Activated gamma-delta T cell (primary cell): ENCODE data around the gene NUMA1.

ENCODE experiments used
- DNase-seq: peaks from one replicate; lab custom pipeline; 2025; lab: John Stamatoyannopoulos, UW

NUMA1 gene

DNA sequence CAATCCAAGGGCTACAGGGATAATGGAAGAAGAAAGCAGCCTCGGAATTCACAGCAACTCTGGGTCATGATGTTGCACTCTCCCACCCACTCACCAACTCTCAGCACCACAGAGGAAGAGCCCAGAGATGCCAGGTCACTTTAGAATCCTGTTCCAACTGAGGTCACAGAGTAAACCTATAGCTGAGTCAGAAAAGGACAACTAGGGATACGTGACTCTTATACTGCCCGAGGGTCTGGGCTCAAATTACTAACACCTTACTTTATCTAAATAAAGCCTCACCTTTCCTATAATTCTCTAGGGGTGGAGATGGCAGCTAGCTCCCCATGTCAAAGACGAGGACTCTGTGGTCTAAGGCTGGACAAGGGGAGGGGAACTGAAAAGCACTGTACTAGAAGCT lies 57.0 kb downstream of the NUMA1 start:
- no peak for DNase-seq

DNA sequence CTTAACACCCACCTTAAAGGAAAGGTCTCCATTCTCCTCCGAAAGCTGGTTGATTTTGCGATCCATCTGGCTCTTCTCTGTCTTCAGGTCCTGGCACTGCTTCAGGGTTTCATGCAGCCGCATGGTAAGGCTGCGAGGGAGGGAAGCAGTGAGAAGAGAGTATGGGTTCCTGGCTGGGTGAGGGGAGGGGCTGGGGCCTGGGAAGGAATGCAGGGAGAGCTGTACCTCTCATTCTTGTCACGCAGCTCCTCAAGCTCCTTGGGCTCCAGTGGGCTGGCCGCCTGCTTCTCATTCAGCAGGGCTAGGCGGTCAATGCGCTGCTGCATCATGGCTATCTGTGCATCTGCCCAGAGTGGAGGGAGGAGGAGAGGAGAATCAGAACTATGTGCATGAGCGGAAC lies 62.2 kb downstream of the NUMA1 start:
- no peak for DNase-seq

DNA sequence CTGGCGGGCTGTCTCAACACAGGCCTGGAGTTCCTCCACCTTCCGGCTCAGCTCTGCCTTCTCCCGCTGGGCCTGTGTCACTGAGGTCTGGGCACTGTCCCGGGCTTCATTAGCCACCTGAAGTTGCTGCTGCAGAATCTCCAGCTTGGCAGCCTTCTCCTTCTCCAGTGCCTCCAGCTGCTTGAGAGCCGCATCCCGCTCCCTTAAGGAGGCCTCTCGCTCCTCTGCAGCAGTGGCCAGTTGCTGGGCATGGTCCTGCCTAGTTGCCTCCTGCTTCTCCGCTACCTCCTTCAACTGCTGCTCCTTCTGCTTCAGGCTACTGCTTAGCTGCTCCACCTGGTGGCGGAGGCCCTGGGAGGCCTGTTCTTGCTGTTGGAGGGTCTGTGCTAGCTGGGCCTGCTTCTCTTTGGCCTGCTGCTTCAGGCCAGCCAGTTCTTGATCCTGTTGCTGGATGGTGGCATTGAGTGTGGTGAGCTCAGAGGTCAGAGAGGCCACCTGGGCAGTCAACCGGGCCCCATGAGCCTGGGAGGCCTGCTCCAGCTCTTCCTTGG lies 64.8 kb downstream of the NUMA1 start:
- no peak for DNase-seq

DNA sequence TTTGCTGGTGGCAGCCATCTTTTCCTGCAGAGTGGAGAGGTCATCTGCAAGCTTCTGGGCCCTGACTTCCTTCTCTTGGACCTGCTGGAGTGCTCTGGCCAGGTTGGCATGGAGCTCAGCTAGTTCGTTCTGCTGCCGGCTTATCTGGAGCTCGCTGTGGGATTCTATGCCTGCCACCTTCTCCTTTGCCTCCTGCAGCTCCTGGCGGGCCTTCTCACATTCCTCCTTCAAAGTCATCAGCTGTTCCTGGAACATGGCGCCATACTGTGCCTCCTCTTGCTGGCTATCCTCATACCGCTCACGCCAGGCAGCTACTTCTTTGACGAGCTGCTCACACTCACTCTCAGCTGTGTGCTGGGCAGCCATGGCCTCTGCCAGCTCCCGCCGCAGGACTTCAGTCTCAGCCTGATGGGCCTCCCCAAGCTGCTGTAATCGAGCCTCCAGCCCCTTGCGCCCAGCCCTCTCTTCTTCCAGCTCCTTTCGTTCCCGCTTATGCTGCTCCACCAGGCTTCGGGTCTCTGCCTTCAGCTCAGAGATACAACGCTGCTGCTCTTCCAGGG lies 65.5 kb downstream of the NUMA1 start:
- DNase-seq: no peak

DNA sequence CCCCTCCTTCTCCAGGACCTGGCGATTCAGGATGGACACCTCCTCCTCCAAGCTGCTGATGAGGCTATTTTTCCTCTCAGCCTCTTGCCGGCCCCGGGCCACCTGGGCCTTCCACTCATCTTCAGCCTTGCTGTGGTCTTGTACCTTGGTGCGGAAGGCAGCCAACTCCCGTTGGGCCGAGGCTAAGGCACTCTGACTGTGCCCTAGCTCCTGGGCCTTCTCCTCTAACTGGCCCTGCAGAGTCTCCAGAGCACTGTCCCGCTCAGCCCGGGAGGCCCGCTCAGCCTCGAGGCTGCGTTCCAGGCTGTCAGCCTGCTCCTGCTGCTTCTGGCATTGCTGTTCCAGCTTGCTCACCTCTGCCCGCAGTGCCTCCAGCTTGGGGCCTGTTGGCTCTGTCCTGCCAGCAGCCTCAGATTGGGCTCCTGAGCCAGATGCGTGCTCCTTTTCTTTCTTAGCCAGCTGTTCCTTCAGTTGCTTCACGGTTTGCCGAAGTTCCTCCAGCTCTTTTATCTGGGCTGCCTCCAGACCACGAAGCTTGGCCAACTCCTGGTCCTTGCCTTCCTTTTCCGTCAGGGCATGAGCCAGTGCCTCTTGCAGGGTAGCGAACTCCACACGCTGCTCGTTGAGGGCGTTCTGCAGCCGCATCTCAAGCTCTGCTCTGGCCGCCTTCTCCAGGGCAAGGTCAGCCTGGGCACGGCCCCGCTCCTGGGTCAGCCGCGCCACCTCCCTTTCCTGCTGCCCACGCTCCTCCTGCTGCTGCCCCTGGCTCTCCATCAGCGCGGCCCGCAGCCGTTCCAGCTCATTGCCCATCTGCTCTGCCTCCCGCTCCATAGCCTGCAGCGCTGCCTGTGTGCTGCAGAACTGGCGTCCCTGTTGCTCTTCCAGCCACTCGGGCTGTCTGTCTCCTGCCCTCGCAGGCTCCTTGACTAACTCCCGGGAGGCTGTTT lies 66.3 kb downstream of the NUMA1 start:
- DNase-seq: no peak

DNA sequence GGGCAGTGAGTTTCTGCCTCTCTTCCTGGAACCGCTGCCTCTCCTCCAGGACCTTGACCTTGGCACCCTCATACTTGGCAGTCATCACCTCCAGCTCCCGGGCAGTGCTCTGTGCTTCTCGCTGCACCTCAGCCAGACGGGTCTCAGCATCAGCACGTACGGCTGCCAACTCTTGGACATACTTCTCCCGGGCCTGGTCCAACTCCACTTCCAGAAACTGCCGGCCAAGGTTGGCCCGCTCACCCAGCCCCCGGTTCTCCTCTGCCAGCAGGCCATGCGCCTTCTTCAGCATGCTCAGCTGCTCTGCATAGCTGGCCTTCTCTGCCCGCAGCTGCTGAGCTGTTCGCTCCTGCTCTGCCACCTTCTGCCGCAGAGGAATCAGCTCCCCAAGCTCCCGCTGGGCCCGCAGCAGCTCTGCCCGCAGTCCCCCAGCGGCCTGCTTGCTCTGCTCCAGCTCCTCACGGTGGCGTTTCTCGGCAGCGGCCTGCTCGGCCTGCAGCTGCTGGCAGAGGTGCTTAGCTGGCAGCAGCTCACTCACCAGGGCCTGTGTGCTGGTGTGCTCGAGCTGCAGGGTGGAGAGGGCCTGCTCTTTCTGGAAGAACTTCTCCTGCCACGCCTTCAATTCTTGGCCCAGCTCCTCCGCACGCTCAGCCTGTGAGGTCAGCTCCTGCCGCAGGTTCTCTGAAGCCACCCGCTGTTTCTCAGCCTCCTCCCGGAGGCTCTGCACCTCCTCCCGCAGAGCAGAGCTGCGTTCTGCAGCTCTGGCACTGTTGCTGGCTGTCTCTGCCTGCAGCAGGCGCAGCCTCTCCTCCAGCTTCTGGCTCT lies 67.2 kb downstream of the NUMA1 start:
- DNase-seq: no peak

DNA sequence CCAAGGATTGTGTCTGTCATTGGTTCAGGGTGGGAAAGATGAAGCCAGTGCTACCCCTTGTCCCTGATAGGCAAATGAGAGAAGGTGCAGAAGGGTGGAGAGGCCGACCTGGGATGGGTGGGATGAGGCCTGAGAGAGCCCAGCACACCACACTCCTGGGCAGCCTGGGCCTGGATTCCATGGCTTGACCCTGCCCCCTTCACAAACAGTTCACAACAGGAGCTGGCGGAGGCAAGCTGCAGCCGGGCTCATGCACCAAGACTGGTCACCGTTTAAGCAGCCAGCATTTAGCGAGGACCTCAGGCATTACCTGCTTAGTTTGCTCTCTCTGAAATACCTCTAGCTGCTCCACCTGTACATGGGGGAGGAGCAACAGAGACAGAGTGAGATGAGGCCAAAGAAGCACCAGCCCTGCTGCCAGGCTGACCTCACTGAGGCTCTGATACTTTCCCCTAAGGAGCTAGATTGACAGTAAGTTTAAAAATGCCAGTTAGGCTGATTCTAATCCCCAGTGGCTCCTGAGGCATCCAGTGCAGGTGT lies 68.2 kb downstream of the NUMA1 start:
- DNase-seq: no peak

DNA sequence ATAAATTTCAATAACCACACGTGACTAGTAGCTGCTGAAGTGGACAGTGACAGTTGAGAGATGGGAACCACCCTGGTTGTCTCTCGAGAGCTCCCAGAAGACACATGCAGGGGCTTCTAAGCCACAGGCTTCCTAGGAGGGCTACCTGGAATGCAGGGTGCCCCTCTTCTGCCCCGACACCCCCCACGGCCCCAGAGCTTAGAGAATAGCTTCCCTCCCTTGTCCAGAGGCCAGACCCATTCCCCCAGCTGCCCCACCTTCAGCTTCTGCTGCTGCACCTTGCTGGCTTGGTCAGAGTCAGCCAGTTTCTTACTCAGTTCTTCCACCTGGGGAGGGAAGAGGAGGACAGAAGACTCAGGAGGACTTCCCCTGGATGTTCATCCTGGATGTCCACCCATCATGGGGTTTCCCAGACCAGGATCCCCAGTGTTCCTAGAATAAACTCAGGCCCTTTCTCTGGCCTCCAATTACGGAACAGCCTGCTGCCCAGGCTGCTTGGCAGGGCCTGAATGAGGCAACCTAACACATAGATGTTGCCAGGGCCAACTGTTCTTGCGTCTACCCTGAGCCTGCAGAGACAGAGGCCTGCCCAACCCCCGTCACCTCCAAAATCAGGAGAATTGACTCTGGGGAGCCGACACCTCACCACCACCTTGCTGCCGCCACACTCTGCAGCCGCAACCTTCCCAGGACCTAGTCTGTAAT lies 69.7 kb downstream of the NUMA1 start:
- DNase-seq: no peak

DNA sequence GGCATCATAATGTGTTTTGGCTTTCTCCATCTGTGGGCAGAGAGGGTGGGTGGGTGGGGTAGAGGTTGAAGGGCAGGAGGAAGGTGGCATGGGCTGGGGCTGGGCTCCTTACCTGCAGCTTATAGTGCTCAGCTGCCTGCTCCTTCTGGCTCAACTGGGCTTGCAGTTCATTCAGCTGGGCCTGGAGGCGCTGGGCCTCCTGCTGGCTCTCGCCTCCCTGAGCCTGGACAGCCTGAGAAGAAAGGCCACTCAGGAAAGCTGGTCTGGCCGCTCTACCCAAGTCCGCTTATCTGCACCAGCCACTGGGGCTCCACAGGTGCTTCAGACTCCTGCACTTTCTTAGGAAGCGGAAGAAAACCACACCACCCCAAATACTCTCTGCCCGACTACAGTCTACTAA lies 71.2 kb downstream of the NUMA1 start:
- DNase-seq: no peak

DNA sequence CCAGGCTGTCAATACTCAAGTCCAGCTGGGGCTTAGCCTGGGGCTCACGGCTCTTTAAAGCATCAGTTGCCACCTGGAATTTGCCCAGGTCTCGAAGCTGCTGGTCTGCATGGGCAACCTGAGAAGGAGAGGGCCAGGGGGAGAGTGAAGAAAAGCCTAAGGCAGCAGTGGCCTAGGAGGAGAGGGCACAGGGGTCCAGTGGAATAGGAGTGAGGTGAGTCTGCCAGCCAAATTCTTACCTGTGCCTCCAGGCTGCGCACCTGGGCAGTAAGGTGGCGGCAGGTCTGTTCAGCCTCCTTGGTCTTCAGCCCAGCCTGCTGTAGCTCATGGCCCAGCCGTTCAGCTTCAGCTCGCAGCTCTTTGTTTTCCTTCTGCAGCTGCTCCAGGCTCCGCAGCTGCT lies 71.6 kb downstream of the NUMA1 start:
- no peak for DNase-seq

DNA sequence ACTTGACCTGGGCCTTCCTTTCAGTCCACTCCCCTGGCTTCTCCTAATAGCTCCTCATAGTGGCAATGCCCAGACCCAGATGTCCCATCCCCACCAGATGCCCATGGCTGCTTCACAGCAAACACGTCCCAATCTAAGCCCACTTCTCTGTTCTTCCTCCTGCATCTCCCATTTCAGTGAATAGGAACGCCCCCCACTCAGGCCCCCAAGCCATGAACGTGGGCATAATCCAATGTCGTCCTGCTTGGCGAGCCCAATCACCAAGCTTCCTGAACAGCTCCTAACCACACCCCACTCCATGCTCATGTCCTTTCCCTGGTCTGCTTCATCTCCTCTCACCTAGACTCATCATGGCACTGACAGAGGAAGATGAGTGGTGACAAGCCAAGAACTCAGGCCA lies 72.8 kb downstream of the NUMA1 start:
- DNase-seq: no peak

DNA sequence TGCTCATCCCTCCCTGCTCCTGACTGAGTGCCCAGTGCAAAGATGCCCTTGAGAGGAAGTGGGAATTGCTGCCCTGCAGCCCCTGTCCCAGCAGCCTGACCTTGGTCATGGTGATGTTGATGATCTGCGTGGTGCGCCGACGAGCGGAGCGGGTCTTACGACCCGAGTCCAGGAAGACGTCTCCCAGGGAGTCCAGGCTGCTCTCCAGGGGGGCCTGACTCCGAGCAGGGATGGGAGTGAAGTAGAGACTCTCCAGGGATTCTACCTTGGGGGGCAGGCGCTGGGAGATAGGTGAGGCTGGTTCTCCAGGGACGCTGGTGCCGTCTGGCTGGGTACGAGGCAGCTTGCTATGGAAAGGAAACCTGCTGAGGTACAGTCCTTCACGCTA lies 73.3 kb downstream of the NUMA1 start:
- no peak for DNase-seq

DNA sequence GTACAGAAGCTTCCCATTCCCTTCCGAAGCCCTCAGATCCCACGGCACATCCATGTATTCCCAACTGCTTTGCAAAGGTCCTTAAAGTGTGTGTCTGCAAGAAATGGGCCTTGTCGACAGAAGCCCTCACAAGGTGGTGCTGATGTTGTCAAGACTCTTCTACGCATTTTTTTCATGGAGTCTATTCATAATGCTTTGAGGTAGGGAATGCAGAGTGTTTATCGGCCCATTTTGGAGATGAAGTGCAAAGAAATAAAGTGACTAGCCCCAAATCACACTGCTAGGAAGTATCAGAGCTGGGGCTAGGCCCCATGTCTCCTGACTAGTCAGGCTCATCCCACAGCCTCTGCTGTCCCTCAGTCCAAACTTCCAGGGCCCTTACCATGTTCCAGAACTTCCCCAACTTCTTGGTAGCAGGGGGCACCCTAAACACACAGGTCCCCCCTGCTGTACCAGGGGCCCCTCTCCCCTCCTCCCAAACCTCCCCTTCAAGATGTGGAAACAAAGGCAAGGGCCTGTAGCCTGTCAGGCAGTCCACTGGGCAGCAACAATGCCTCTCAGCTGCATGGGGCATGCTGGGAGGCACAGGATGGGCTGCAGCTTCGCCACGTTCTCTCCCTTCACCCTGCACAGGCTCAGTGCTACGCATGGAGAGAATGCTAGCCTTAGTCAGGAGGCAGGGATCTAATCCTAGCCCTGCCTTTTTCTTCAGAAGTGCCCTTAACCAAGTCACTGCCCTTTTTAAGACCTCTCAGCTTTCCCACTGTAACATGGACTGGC lies 73.8 kb downstream of the NUMA1 start:
- DNase-seq: no peak

DNA sequence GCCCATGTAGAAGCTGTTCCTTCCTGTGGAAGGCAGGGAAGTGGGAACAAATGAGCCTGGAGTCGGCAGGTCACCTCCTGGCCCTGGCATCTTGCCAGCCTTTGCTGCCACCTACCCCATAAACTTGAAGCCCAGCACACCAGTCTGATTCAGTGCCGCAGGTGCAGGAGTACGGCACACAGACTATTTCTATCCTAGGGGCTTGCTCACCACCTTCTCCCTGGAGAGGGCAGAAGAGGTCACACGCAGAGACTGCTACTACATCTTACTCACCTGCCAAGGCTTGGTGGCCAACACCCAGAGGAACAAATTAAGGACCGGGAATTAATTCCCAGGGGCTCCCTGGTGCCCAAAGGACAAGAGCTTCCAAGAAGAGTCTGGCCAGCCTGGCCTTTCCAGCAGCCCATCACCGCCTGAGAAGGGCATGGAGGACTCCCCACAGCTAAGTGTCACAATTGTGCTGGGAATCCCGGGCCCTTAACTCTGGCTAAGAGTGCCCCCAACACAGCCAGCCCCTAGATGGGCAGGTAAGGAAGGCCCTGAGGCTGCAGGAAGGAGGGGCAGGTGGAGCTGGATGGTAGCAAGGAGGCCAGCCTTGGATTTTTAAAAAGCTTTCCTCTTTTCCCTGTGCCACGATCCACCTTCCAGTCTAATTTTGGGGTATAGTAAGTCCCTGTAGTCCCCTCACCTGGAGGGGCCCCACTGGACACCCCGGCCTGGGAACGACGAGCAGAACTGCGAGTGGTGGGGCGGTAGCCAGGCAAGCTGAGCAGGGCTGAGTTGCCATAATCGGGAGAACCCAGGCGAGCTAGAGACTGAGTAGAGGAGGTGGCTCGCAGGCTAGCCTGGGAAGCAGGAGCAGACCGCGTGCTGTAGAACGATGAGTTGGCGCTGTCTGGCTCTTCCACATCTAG lies 74.7 kb downstream of the NUMA1 start:
- DNase-seq: no peak

DNA sequence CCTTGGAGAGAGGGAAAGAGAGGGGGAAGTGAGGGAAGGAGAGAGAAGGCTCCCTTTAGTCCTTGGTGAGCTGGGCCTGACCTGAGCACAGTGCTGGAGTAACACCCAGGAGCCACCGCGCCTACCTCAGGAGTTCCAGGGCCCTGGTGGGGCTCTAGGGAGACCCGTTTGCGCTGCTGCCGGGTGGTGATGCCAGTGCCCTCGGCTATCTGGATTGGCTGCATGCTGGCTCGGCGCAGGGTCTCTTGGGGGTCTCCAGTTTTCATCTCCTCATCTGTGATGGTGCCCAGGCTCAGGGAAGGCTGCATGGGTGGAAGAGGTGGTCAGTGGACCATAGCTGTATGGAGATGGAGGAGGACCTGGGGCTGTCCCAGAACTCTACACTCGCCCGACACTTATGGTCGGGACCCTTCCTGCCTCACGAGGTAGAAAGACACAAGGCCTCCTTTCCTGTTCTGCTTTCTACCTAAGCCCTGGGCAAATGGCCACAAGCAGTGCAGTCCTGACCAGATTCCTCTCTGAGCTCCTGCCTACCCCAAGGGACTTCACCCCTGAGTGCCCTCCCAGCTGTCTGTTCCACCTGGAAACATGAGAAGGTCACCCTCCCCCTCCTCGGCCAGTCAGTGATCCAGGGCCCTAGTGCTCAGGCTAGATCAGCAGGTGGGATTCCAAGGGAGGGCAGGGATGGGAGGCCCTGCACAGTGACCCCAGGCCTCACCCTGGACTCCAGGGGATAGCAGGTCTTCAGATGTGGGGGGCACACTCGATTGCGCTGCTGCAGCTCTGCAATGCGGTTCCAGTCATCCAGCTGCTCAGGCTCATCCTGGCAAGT lies 75.6 kb downstream of the NUMA1 start:
- DNase-seq: no peak

DNA sequence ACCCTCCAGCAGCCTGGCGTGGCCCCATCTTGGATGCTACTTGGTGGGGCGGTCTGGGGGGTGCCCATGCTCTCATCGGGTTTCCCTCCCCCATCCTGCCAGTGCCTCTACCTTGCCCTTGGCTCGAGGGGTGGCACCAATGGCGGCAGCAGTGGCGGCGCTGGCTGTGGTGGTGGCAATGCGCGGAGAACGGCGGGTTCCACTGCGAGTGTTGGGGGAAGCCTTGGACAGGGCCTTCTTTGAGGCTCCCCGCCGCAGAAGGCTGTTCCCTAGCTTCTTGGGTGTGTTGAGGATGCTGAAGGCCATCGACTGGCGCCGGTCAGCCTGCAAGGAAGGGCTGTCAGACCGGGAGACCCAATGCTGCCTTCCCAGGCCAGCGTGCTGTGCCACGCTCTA lies 76.6 kb downstream of the NUMA1 start:
- no peak for DNase-seq

DNA sequence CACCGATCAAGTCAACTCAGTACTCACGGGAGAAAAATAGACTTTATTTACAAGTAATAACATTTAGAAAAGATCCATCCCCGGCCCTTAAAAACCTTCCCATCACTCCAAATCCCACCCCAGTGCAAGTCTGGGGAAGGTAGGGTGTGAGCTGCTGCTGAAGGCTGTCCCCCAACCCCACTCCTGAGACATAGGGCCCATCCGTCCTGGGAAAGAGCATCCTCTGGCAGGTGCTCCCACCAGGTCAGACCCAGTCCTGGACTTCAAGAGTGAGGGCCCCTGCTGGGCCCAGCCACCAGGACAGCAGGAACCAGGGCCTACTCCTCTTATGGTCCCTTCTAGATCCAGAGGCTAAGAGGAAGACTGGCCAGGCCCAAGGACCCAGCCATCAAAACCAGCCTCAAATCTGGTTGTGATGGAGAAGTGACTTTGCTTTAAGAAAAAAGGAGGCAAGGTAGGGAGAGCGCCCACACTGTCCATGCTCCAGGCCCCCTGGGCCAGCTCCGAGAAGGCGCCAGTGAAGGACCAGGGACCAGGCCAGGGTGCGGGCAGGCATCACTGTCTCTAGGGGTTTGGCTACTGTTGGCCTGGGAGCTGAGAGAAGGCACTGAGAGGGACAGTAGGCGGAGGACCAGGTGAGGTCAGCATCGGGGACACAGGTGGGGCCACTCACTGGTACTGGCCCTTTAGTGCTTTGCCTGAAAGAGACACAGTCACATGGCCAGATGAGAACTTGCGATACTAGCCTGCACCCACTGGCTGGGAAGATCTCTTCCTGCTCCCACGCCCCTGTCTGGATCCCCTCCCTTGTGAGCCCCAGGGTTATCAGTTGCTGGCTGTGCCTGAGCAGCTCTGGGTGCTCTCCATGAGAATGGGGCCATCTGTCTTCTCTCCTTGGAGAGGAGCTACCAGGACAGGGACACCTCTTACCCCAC lies 77.2 kb downstream of the NUMA1 start:
- no peak for DNase-seq
